Muscle of back (tissue), 11 donors: Measurements from ENCODE around the gene NAP1L4. TPM values are rescaled to one million over a fixed set of nuclear protein-coding genes. Genes with fewer than 3 reads are reported as not detected.
A peak's percentile ranks its signal among the peaks of the same experiment; 100 is the strongest.

Experiments
- DNase-seq, 3 donors: peaks; one replicate each; pipeline versions ENCODE4 v3.0.0 to v3.0.0-alpha.2; 2013
- polyA plus RNA-seq, 10 donors: library from polyadenylated mRNA; unstranded; fragments of 120-200 nt; gene quantifications; one replicate each; pipeline ENCODE4 v1.2.1, GENCODE V29; 2013; ENCODE audit not compliant: insufficient read length in 10 of 10

The NAP1L4 gene
- polyA plus RNA-seq, 10 donors, result 95.8 to 147 (median 120) TPM

- DNase-seq, result no peak
Observed at GRCh38 chr11:2926611-2927051, 65.5 kb downstream of the NAP1L4 start.

- no peak for DNase-seq
Observed at GRCh38 chr11:2924821-2925675, 67.1 kb downstream of the NAP1L4 start.

GRCh38 chr11:2924381-2924780 is 67.7 kb downstream of the NAP1L4 start:
- no peak for DNase-seq

- no peak for DNase-seq
Observed at GRCh38 chr11:2923446-2924375, 68.4 kb downstream of the NAP1L4 start.

- no peak for DNase-seq
Observed at GRCh38 chr11:2922655-2923054, 69.5 kb downstream of the NAP1L4 start.

- DNase-seq, result no peak
Observed at GRCh38 chr11:2921742-2922493, 70.2 kb downstream of the NAP1L4 start.

- no peak for DNase-seq
Observed at GRCh38 chr11:2921261-2921660, 70.9 kb downstream of the NAP1L4 start.

GRCh38 chr11:2920343-2920742 is 71.8 kb downstream of the NAP1L4 start:
- no peak for DNase-seq

- DNase-seq, result no peak
Observed at GRCh38 chr11:2919837-2920236, 72.3 kb downstream of the NAP1L4 start.

GRCh38 chr11:2919188-2919587 is 72.9 kb downstream of the NAP1L4 start:
- DNase-seq, result no peak

GRCh38 chr11:2917842-2918490 is 74.2 kb downstream of the NAP1L4 start:
- no peak for DNase-seq

- no peak for DNase-seq
Observed at GRCh38 chr11:2916892-2917645, 75.1 kb downstream of the NAP1L4 start.

GRCh38 chr11:2916114-2916891 is 75.8 kb downstream of the NAP1L4 start:
- DNase-seq, result no peak

GRCh38 chr11:2915473-2915872 is 76.7 kb downstream of the NAP1L4 start:
- DNase-seq, result no peak

GRCh38 chr11:2914455-2915195 is 77.5 kb downstream of the NAP1L4 start:
- DNase-seq, result no peak

GRCh38 chr11:2913776-2914175 is 78.4 kb downstream of the NAP1L4 start:
- no peak for DNase-seq

- no peak for DNase-seq
Observed at GRCh38 chr11:2913019-2913431, 79.1 kb downstream of the NAP1L4 start.

GRCh38 chr11:2912498-2912897 is 79.6 kb downstream of the NAP1L4 start:
- DNase-seq, result peak in 1 of 3 donors; percentile 59
